ENCODE results near the gene SCYL1. TPM values are rescaled to one million over a fixed set of nuclear protein-coding genes. Genes with fewer than 3 reads are reported as not detected.

SCYL1 gene
- total RNA-seq, 1 donor from 2014 or later = 16.9 TPM

DNA sequence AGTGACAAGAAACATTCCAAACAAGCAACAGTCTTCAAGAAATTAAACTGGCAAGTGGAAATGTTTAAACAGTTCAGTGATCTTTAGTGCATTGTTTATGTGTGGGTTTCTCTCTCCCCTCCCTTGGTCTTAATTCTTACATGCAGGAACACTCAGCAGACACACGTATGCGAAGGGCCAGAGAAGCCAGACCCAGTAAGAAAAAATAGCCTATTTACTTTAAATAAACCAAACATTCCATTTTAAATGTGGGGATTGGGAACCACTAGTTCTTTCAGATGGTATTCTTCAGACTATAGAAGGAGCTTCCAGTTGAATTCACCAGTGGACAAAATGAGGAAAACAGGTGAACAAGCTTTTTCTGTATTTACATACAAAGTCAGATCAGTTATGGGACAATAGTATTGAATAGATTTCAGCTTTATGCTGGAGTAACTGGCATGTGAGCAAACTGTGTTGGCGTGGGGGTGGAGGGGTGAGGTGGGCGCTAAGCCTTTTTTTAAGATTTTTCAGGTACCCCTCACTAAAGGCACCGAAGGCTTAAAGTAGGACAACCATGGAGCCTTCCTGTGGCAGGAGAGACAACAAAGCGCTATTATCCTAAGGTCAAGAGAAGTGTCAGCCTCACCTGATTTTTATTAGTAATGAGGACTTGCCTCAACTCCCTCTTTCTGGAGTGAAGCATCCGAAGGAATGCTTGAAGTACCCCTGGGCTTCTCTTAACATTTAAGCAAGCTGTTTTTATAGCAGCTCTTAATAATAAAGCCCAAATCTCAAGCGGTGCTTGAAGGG is 20.0 kb upstream of the SCYL1 start:
- TF ChIP-seq, protein P1, sequence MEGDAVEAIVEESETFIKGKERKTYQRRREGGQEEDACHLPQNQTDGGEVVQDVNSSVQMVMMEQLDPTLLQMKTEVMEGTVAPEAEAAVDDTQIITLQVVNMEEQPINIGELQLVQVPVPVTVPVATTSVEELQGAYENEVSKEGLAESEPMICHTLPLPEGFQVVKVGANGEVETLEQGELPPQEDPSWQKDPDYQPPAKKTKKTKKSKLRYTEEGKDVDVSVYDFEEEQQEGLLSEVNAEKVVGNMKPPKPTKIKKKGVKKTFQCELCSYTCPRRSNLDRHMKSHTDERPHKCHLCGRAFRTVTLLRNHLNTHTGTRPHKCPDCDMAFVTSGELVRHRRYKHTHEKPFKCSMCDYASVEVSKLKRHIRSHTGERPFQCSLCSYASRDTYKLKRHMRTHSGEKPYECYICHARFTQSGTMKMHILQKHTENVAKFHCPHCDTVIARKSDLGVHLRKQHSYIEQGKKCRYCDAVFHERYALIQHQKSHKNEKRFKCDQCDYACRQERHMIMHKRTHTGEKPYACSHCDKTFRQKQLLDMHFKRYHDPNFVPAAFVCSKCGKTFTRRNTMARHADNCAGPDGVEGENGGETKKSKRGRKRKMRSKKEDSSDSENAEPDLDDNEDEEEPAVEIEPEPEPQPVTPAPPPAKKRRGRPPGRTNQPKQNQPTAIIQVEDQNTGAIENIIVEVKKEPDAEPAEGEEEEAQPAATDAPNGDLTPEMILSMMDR (IDR thresholded peaks at IDR 0.05) = no peak
- no peak for TF ChIP-seq EZH2 (IDR thresholded peaks at IDR 0.05)
- no peak for TF ChIP-seq EZH2phosphoT487 (IDR thresholded peaks at IDR 0.05)
- H3K36me3 Mint-ChIP-seq = peaks cover 27% of the 10 kb centered on the region
- peaks cover 82% of the 10 kb centered on the region for H4K20me1 ChIP-seq (ENCODE audit: low read depth)
- peak overlapping the region; percentile 93 for H3K4me3 ChIP-seq
- H3K27me3 ChIP-seq = no peaks in the 10 kb centered on the region
- H3K4me3 Mint-ChIP-seq = no peak overlapping the region
- no peaks in the 10 kb centered on the region for H3K9me3 ChIP-seq (ENCODE audit: low read depth)
- peaks cover 4% of the 10 kb centered on the region for H3K9me3 Mint-ChIP-seq
- peaks cover 65% of the 10 kb centered on the region for H3K36me3 ChIP-seq
- H3K4me1 ChIP-seq = peaks cover 7% of the 10 kb centered on the region
- no peak overlapping the region for H3K27ac Mint-ChIP-seq
- H3K27me3 Mint-ChIP-seq (ENCODE audit: insufficient read depth, low read depth) = peaks cover 33% of the 10 kb centered on the region
- H3K4me2 ChIP-seq = peak overlapping the region; percentile 98
- H2AFZ ChIP-seq (replicated peaks) = no peak overlapping the region
- peaks cover 90% of the 10 kb centered on the region for H3K79me2 ChIP-seq (ENCODE audit: low read depth)
- peaks cover 91% of the 10 kb centered on the region for H3F3A ChIP-seq (ENCODE audit: low read depth)
- DNase-seq (ENCODE audit: low spot score) = no peak
- peaks cover 37% of the 10 kb centered on the region for H3K4me1 Mint-ChIP-seq
- H3K9ac ChIP-seq = peak overlapping the region; percentile 100
- H3K27ac ChIP-seq = peak overlapping the region; percentile 67

DNA sequence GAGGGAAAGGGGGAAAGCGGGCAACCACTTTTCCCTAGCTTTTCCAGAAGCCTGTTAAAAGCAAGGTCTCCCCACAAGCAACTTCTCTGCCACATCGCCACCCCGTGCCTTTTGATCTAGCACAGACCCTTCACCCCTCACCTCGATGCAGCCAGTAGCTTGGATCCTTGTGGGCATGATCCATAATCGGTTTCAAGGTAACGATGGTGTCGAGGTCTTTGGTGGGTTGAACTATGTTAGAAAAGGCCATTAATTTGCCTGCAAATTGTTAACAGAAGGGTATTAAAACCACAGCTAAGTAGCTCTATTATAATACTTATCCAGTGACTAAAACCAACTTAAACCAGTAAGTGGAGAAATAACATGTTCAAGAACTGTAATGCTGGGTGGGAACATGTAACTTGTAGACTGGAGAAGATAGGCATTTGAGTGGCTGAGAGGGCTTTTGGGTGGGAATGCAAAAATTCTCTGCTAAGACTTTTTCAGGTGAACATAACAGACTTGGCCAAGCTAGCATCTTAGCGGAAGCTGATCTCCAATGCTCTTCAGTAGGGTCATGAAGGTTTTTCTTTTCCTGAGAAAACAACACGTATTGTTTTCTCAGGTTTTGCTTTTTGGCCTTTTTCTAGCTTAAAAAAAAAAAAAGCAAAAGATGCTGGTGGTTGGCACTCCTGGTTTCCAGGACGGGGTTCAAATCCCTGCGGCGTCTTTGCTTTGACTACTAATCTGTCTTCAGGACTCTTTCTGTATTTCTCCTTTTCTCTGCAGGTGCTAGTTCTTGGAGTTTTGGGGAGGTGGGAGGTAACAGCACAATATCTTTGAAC is 19.2 kb upstream of the SCYL1 start:
- Mint-ChIP-seq H3K4me1 (peaks cover 40% of the 10 kb centered on the region), H3K4me3 (no peak overlapping the region)
- H4K20me1 ChIP-seq (ENCODE audit: low read depth) = peaks cover 74% of the 10 kb centered on the region

DNA sequence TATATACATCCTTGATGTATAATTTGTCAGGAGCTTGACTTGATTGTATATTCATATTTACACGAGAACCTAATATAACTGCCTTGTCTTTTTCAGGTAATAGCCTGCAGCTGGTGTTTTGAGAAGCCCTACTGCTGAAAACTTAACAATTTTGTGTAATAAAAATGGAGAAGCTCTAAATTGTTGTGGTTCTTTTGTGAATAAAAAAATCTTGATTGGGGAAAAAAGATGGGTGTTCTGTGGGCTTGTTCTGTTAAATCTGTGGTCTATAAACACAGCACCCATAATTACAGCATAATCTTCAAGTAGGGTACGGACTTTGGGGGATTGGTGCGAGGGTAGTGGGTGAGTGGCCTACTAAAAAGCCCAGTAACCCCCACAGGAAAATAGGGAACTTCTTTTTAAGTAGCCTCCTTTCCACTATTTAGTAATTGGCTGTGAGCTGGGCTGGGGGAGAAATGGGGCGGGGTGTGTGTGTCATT is 18.6 kb upstream of the SCYL1 start:
- H3K4me3 ChIP-seq = peak overlapping the region; percentile 93
- peak overlapping the region; percentile 67 for H3K27ac ChIP-seq
- no peak overlapping the region for H2AFZ ChIP-seq (replicated peaks)
- TF ChIP-seq EZH2phosphoT487 (IDR thresholded peaks at IDR 0.05) = no peak
- TF ChIP-seq, protein P1 (IDR thresholded peaks at IDR 0.05) = no peak
- TF ChIP-seq EZH2 (IDR thresholded peaks at IDR 0.05) = no peak
- no peaks in the 10 kb centered on the region for H3K9me3 ChIP-seq (ENCODE audit: low read depth)
- H3K9ac ChIP-seq = peak overlapping the region; percentile 100
- Mint-ChIP-seq H3K4me3 (no peak overlapping the region), H3K36me3 (peaks cover 27% of the 10 kb centered on the region), H3K27me3 (ENCODE audit: insufficient read depth, low read depth) (peaks cover 33% of the 10 kb centered on the region), H3K9me3 (peaks cover 2% of the 10 kb centered on the region), H3K4me1 (peaks cover 41% of the 10 kb centered on the region), H3K27ac (peak overlapping the region; percentile 57)
- H3K36me3 ChIP-seq = peaks cover 50% of the 10 kb centered on the region
- H4K20me1 ChIP-seq (ENCODE audit: low read depth) = peaks cover 67% of the 10 kb centered on the region
- DNase-seq (ENCODE audit: low spot score) = no peak
- peak overlapping the region; percentile 98 for H3K4me2 ChIP-seq
- peaks cover 76% of the 10 kb centered on the region for H3K79me2 ChIP-seq (ENCODE audit: low read depth)
- H3K4me1 ChIP-seq = peaks cover 7% of the 10 kb centered on the region
- H3K27me3 ChIP-seq = no peaks in the 10 kb centered on the region
- peaks cover 76% of the 10 kb centered on the region for H3F3A ChIP-seq (ENCODE audit: low read depth)

More for the DNA sequence above, 19.2 kb upstream of the SCYL1 start:
- H3K36me3 Mint-ChIP-seq = peaks cover 27% of the 10 kb centered on the region
- no peak for DNase-seq (ENCODE audit: low spot score)
- H3K27me3 Mint-ChIP-seq (ENCODE audit: insufficient read depth, low read depth) = peaks cover 33% of the 10 kb centered on the region
- no peak overlapping the region for H2AFZ ChIP-seq (replicated peaks)
- TF ChIP-seq, protein P1 (IDR thresholded peaks at IDR 0.05) = no peak
- no peak for TF ChIP-seq EZH2phosphoT487 (IDR thresholded peaks at IDR 0.05)
- TF ChIP-seq EZH2 (IDR thresholded peaks at IDR 0.05) = no peak
- H3F3A ChIP-seq (ENCODE audit: low read depth) = peaks cover 83% of the 10 kb centered on the region
- peaks cover 57% of the 10 kb centered on the region for H3K36me3 ChIP-seq
- H3K9me3 ChIP-seq (ENCODE audit: low read depth) = no peaks in the 10 kb centered on the region
- peaks cover 7% of the 10 kb centered on the region for H3K4me1 ChIP-seq
- peaks cover 4% of the 10 kb centered on the region for H3K9me3 Mint-ChIP-seq
- H3K27me3 ChIP-seq = no peaks in the 10 kb centered on the region
- H3K4me3 ChIP-seq = peak overlapping the region; percentile 93
- H3K27ac Mint-ChIP-seq = no peak overlapping the region
- peak overlapping the region; percentile 100 for H3K9ac ChIP-seq
- H3K4me2 ChIP-seq = peak overlapping the region; percentile 98
- H3K79me2 ChIP-seq (ENCODE audit: low read depth) = peaks cover 83% of the 10 kb centered on the region
- H3K27ac ChIP-seq = peak overlapping the region; percentile 67

Data from neural progenitor cell (in vitro differentiated cells).